ENCODE measurements around the gene MRPS9. TPM values are rescaled to one million over a fixed set of nuclear protein-coding genes. Genes with fewer than 3 reads are reported as not detected.

Gene MRPS9
- total and polyA plus RNA-seq, 4 donors: 17.1 to 28.6 (median 19.5) TPM

DNA sequence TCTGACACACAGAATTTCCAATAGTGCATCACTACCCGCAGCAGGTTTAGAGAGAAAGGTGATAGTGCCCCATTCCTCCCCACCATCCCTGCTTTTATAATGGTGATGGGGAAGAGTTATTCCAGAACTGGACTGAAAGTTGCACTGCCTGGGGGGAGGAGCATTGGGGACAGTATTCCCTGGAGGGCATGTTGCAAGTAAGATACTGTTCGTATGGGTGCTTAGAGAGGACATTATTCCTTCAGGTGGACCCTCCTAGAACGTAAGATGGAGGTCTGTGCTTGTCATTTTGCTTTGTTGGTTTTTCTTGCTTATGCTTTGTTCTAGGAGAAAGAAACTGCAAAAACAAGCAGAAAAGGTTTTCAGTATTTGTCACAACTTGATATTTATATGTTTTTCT lies 23.7 kb downstream of the MRPS9 start:
- DNase-seq (no peak), ATAC-seq (ENCODE audit: insufficient read depth, low FRiP score) (no peak)
- Histone ChIP-seq H3K9me3 (ENCODE audit: control insufficient read depth in 4 of 4, insufficient read depth in 3 of 4, low read length in 3 of 4) (no peaks in the 10 kb centered on the region), H3K4me3 (no peak overlapping the region), H3K27me3 (ENCODE audit: control insufficient read depth in 3 of 3, insufficient read depth in 3 of 3, low read length in 2 of 3) (no peaks in the 10 kb centered on the region), H3K9ac (ENCODE audit: insufficient read depth in 1 of 2, low read length in 2 of 2) (no peak overlapping the region), H3K4me1 (ENCODE audit: control insufficient read depth in 5 of 5, insufficient read depth in 5 of 5, low read length in 5 of 5) (no peaks in the 10 kb centered on the region), H3K36me3 (ENCODE audit: control insufficient read depth in 4 of 4, insufficient read depth in 4 of 4, low read length in 4 of 4) (peaks cover 0 to 5% (median under 1%) of the 10 kb centered on the region in 4 donors), H3K27ac (ENCODE audit: low read depth in 1 of 2, low read length in 1 of 2) (no peak overlapping the region)
- 95 to 100% methylated on average over 3 of the region's 3 CpGs for WGBS, 2 donors
- TF ChIP-seq, protein P1, sequence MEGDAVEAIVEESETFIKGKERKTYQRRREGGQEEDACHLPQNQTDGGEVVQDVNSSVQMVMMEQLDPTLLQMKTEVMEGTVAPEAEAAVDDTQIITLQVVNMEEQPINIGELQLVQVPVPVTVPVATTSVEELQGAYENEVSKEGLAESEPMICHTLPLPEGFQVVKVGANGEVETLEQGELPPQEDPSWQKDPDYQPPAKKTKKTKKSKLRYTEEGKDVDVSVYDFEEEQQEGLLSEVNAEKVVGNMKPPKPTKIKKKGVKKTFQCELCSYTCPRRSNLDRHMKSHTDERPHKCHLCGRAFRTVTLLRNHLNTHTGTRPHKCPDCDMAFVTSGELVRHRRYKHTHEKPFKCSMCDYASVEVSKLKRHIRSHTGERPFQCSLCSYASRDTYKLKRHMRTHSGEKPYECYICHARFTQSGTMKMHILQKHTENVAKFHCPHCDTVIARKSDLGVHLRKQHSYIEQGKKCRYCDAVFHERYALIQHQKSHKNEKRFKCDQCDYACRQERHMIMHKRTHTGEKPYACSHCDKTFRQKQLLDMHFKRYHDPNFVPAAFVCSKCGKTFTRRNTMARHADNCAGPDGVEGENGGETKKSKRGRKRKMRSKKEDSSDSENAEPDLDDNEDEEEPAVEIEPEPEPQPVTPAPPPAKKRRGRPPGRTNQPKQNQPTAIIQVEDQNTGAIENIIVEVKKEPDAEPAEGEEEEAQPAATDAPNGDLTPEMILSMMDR (IDR thresholded peaks at IDR 0.05; ENCODE audit: control extremely low read depth, extremely low read depth): no peak

DNA sequence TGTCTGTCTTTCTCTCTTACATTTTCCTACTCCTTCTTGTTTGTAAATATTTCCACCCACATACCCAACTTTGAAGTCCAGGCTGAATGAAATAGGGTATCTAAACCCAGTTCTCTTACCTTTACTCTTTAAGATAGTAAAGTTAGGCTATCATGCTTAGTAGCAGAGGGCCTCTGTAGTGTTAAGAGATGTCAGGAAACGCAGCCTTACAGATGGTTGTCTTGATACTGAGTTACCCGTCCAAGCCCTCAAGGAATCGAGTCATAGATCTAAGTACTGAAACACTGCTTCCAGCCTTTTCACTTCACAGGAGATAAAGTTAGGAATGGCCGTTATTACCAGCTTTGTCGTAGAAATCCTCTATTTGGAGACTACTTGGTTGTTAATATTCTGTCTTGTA lies 24.3 kb downstream of the MRPS9 start:
- DNase-seq (no peak), ATAC-seq (ENCODE audit: insufficient read depth, low FRiP score) (no peak)
- Histone ChIP-seq H3K9ac (ENCODE audit: insufficient read depth in 1 of 2, low read length in 2 of 2) (no peak overlapping the region), H3K36me3 (ENCODE audit: control insufficient read depth in 4 of 4, insufficient read depth in 4 of 4, low read length in 4 of 4) (peaks cover 0 to 5% (median under 1%) of the 10 kb centered on the region in 4 donors), H3K9me3 (ENCODE audit: control insufficient read depth in 4 of 4, insufficient read depth in 3 of 4, low read length in 3 of 4) (no peaks in the 10 kb centered on the region), H3K4me3 (no peak overlapping the region), H3K27me3 (ENCODE audit: control insufficient read depth in 3 of 3, insufficient read depth in 3 of 3, low read length in 2 of 3) (no peaks in the 10 kb centered on the region), H3K4me1 (ENCODE audit: control insufficient read depth in 5 of 5, insufficient read depth in 5 of 5, low read length in 5 of 5) (no peaks in the 10 kb centered on the region), H3K27ac (ENCODE audit: low read depth in 1 of 2, low read length in 1 of 2) (no peak overlapping the region)
- WGBS, 2 donors: 95 to 96% methylated on average over 5 of the region's 5 CpGs
- TF ChIP-seq, protein P1 (IDR thresholded peaks at IDR 0.05; ENCODE audit: control extremely low read depth, extremely low read depth): no peak

DNA sequence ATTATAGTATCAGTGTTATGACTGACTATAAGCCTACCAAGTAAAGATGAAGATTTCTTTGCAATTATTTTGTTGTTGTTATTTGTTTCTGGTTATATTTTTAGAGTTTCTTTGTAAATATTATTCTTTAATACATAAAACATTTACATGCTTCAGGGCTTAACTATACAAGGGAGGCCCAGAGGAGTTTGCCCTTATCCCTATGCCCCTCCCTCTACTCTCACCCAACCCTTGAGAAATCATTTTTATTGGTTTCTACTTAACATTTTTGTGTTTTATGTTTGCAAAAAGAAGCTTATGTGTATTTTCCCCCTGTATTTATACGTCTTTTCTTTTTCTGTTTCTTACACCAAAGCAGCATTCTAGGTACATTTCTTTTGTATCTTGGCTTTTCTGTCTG lies 30.5 kb downstream of the MRPS9 start:
- no peak for ATAC-seq (ENCODE audit: insufficient read depth, low FRiP score)
- Histone ChIP-seq H3K9me3 (ENCODE audit: control insufficient read depth in 4 of 4, insufficient read depth in 3 of 4, low read length in 3 of 4) (no peaks in the 10 kb centered on the region), H3K27me3 (ENCODE audit: control insufficient read depth in 3 of 3, insufficient read depth in 3 of 3, low read length in 2 of 3) (no peaks in the 10 kb centered on the region), H3K4me1 (ENCODE audit: control insufficient read depth in 5 of 5, insufficient read depth in 5 of 5, low read length in 5 of 5) (peaks cover 0 to 4% (median 0%) of the 10 kb centered on the region in 5 donors), H3K9ac (ENCODE audit: insufficient read depth in 1 of 2, low read length in 2 of 2) (no peak overlapping the region), H3K36me3 (ENCODE audit: control insufficient read depth in 4 of 4, insufficient read depth in 4 of 4, low read length in 4 of 4) (peaks cover 0 to 5% (median 0%) of the 10 kb centered on the region in 4 donors), H3K4me3 (no peak overlapping the region), H3K27ac (ENCODE audit: low read depth in 1 of 2, low read length in 1 of 2) (no peak overlapping the region)
- 86 to 91% methylated on average over 1 of the region's 1 CpG for WGBS, 2 donors
- DNase-seq: no peak
- TF ChIP-seq, protein P1 (IDR thresholded peaks at IDR 0.05; ENCODE audit: control extremely low read depth, extremely low read depth): no peak

DNA sequence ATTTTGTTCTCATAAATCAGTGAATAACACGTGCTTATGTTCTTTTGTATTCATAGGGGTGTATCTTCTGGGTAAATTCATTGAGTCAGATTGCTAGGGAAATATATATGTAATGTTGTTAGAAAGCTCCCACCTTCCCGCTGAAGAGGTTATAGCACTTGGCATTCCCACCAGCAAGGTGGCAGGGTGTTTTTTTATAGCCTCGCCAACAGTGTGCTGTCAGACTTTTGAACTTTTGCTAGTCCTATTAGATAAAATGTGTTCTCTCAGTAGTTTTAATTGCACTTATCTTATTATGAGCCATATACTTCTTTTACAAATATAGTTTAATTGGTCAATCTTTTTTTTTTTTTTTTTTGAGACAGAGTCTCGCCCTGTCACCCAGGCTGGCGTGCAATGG lies 31.0 kb downstream of the MRPS9 start:
- no peak overlapping the region for H3K4me3 ChIP-seq
- DNase-seq (no peak), ATAC-seq (ENCODE audit: insufficient read depth, low FRiP score) (no peak)
- H3K27me3 ChIP-seq (ENCODE audit: control insufficient read depth in 3 of 3, insufficient read depth in 3 of 3, low read length in 2 of 3): no peaks in the 10 kb centered on the region
- TF ChIP-seq, protein P1 (IDR thresholded peaks at IDR 0.05; ENCODE audit: control extremely low read depth, extremely low read depth): no peak
- no peak overlapping the region for H3K9ac ChIP-seq (ENCODE audit: insufficient read depth in 1 of 2, low read length in 2 of 2)
- peaks cover 0 to 5% (median 1%) of the 10 kb centered on the region in 4 donors for H3K36me3 ChIP-seq (ENCODE audit: control insufficient read depth in 4 of 4, insufficient read depth in 4 of 4, low read length in 4 of 4)
- peaks cover 0 to 4% (median 0%) of the 10 kb centered on the region in 5 donors for H3K4me1 ChIP-seq (ENCODE audit: control insufficient read depth in 5 of 5, insufficient read depth in 5 of 5, low read length in 5 of 5)
- no peak overlapping the region for H3K27ac ChIP-seq (ENCODE audit: low read depth in 1 of 2, low read length in 1 of 2)
- H3K9me3 ChIP-seq (ENCODE audit: control insufficient read depth in 4 of 4, insufficient read depth in 3 of 4, low read length in 3 of 4): no peaks in the 10 kb centered on the region
- 98 to 99% methylated on average over 5 of the region's 5 CpGs for WGBS, 2 donors
